T-helper 2 cell (primary cell): Measurements from ENCODE around the gene SF3A2.
A peak's percentile ranks its signal among the peaks of the same experiment; 100 is the strongest.

Experiments
- DNase-seq, 5 experiments: peaks; one replicate each; pipeline versions ENCODE4 v3.0.0 to v3.0.0-alpha.2; 2012 to 2022

Gene SF3A2

GRCh38 chr19:2255112-2255845 lies 18.7 kb downstream of the SF3A2 start:
- DNase-seq, result no peak

GRCh38 chr19:2255982-2256685 lies 19.5 kb downstream of the SF3A2 start, which contains the start of gene JSRP1:
TSS of gene JSRP1 (minus strand) at chr19:2256417. CDS start at chr19:2255314, 1,103 bp downstream.
- DNase-seq, result no peak

GRCh38 chr19:2259336-2259735 lies 22.7 kb downstream of the SF3A2 start:
- no peak for DNase-seq

GRCh38 chr19:2260341-2260805 lies 23.7 kb downstream of the SF3A2 start:
- DNase-seq, result peak in 1 of 5 experiments; percentile 39

- peak in 4 of 5 experiments; percentile 42 to 72 (median 47) for DNase-seq
Observed at GRCh38 chr19:2261438-2262172, 25.0 kb downstream of the SF3A2 start.

GRCh38 chr19:2266183-2266993 lies 29.8 kb downstream of the SF3A2 start:
- DNase-seq, result no peak

- DNase-seq, result no peak
Observed at GRCh38 chr19:2268480-2268830, 31.8 kb downstream of the SF3A2 start.

GRCh38 chr19:2268861-2269243 lies 32.2 kb downstream of the SF3A2 start:
- DNase-seq, result no peak

- DNase-seq, result peak; percentile 98 to 99 (median 98)
Observed at GRCh38 chr19:2269244-2270156, 32.9 kb downstream of the SF3A2 start.

- peak in 1 of 5 experiments; percentile 38 for DNase-seq
Observed at GRCh38 chr19:2270157-2270422, 33.5 kb downstream of the SF3A2 start.

GRCh38 chr19:2270423-2271233 lies 34.0 kb downstream of the SF3A2 start:
- peak; percentile 42 to 82 (median 65) for DNase-seq

- DNase-seq, result peak in 1 of 5 experiments; percentile 29
Observed at GRCh38 chr19:2271234-2272103, 34.8 kb downstream of the SF3A2 start.

- DNase-seq, result peak; percentile 59 to 94 (median 65)
Observed at GRCh38 chr19:2273356-2274184, 36.9 kb downstream of the SF3A2 start.

- no peak for DNase-seq
Observed at GRCh38 chr19:2274185-2274711, 37.6 kb downstream of the SF3A2 start.

- peak in 2 of 5 experiments; percentile 32 to 56 for DNase-seq
Observed at GRCh38 chr19:2274931-2275535, 38.4 kb downstream of the SF3A2 start.

- DNase-seq, result no peak
Observed at GRCh38 chr19:2275588-2276428, 39.2 kb downstream of the SF3A2 start.

GRCh38 chr19:2276429-2276986 lies 39.9 kb downstream of the SF3A2 start:
- DNase-seq, result no peak
